Activated T-cell treated with anti-CD3 and anti-CD28 coated beads for 24 hours (primary cell): ENCODE results near the gene THRB.

Experiments
- DNase-seq: peaks from one replicate; pipeline ENCODE4 v3.0.0-alpha.2; 2020; ENCODE audit warnings: low read depth

The THRB gene

GRCh38 chr3:24487325-24488262, 7.1 kb downstream of the THRB start:
- no peak for DNase-seq

GRCh38 chr3:24485511-24485910, 9.1 kb downstream of the THRB start:
- DNase-seq, result no peak

- no peak for DNase-seq
These were observed 10.8 kb downstream of the THRB start for GRCh38 chr3:24483873-24484272.

- DNase-seq, result no peak
These were observed 12.4 kb downstream of the THRB start for GRCh38 chr3:24482096-24482705.

GRCh38 chr3:24481193-24481592, 13.5 kb downstream of the THRB start:
- no peak for DNase-seq

GRCh38 chr3:24480497-24480896, 14.2 kb downstream of the THRB start:
- DNase-seq, result no peak

GRCh38 chr3:24479816-24480215, 14.8 kb downstream of the THRB start:
- DNase-seq, result no peak

GRCh38 chr3:24476871-24477656, 17.6 kb downstream of the THRB start:
- DNase-seq, result no peak

- DNase-seq, result no peak
These were observed 18.7 kb downstream of the THRB start for GRCh38 chr3:24475925-24476324.

GRCh38 chr3:24474862-24475261, 19.8 kb downstream of the THRB start:
- no peak for DNase-seq

GRCh38 chr3:24472358-24472757, 22.3 kb downstream of the THRB start:
- DNase-seq, result no peak

- no peak for DNase-seq
These were observed 23.2 kb downstream of the THRB start for GRCh38 chr3:24471486-24471885.

- DNase-seq, result no peak
These were observed 24.4 kb downstream of the THRB start for GRCh38 chr3:24470277-24470676.

GRCh38 chr3:24464389-24464788, 30.3 kb downstream of the THRB start:
- no peak for DNase-seq

GRCh38 chr3:24462737-24463136, 31.9 kb downstream of the THRB start:
- DNase-seq, result no peak

GRCh38 chr3:24460974-24461373, 33.7 kb downstream of the THRB start:
- DNase-seq, result no peak

- no peak for DNase-seq
These were observed 36.9 kb downstream of the THRB start for GRCh38 chr3:24457719-24458118.

GRCh38 chr3:24454856-24455255, 39.8 kb downstream of the THRB start:
- DNase-seq, result no peak

GRCh38 chr3:24454393-24454792, 40.3 kb downstream of the THRB start:
- no peak for DNase-seq

GRCh38 chr3:24451461-24452099, 43.1 kb downstream of the THRB start:
- no peak for DNase-seq

- DNase-seq, result no peak
These were observed 44.3 kb downstream of the THRB start for GRCh38 chr3:24450160-24450907.
